HL-60 (cell line): ENCODE measurements around the gene LRBA.

Experiments
- GABPA ChIP-seq: IDR thresholded peaks from 2 replicates; pipeline ENCODE4 v1.6.1; 2012; ENCODE audit warnings: low read depth
- POLR2AphosphoS5 ChIP-seq: IDR thresholded peaks from 2 replicates; pipeline ENCODE4 v1.6.1; 2012; ENCODE audit warnings: low read depth
- TF ChIP-seq, protein P1 (sequence below): IDR thresholded peaks from one replicate; pipeline ENCODE4 v1.5.1; 2011; ENCODE audit warnings: low read length, control low read depth, inconsistent platforms; ENCODE audit not compliant: insufficient read depth
- TF ChIP-seq, protein P2 (sequence below): IDR thresholded peaks from 2 replicates; pipeline ENCODE4 v1.6.1; 2012; ENCODE audit warnings: low read depth; ENCODE audit not compliant: insufficient replicate concordance

DNA sequence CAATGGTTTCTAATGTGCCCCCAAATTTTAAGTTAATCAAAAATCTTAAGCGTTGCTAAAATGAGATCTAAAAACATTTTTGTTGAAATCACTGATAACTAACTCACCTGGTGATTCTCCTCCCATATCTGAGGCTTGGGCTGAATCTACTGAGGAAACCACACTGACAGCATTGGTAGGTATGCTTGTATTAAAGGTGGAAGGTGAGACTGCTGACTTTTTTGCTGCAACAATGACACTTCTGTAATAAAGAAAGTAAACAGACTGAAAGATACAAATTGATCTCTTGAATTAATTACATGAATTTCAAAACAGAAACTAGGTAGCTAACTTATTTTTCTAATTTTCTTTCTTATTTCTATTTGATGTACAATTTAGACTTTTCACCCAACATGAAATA lies 198.1 kb downstream of the LRBA start:
- TF ChIP-seq, protein P1, sequence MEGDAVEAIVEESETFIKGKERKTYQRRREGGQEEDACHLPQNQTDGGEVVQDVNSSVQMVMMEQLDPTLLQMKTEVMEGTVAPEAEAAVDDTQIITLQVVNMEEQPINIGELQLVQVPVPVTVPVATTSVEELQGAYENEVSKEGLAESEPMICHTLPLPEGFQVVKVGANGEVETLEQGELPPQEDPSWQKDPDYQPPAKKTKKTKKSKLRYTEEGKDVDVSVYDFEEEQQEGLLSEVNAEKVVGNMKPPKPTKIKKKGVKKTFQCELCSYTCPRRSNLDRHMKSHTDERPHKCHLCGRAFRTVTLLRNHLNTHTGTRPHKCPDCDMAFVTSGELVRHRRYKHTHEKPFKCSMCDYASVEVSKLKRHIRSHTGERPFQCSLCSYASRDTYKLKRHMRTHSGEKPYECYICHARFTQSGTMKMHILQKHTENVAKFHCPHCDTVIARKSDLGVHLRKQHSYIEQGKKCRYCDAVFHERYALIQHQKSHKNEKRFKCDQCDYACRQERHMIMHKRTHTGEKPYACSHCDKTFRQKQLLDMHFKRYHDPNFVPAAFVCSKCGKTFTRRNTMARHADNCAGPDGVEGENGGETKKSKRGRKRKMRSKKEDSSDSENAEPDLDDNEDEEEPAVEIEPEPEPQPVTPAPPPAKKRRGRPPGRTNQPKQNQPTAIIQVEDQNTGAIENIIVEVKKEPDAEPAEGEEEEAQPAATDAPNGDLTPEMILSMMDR, result no peak
- TF ChIP-seq, protein P2, sequence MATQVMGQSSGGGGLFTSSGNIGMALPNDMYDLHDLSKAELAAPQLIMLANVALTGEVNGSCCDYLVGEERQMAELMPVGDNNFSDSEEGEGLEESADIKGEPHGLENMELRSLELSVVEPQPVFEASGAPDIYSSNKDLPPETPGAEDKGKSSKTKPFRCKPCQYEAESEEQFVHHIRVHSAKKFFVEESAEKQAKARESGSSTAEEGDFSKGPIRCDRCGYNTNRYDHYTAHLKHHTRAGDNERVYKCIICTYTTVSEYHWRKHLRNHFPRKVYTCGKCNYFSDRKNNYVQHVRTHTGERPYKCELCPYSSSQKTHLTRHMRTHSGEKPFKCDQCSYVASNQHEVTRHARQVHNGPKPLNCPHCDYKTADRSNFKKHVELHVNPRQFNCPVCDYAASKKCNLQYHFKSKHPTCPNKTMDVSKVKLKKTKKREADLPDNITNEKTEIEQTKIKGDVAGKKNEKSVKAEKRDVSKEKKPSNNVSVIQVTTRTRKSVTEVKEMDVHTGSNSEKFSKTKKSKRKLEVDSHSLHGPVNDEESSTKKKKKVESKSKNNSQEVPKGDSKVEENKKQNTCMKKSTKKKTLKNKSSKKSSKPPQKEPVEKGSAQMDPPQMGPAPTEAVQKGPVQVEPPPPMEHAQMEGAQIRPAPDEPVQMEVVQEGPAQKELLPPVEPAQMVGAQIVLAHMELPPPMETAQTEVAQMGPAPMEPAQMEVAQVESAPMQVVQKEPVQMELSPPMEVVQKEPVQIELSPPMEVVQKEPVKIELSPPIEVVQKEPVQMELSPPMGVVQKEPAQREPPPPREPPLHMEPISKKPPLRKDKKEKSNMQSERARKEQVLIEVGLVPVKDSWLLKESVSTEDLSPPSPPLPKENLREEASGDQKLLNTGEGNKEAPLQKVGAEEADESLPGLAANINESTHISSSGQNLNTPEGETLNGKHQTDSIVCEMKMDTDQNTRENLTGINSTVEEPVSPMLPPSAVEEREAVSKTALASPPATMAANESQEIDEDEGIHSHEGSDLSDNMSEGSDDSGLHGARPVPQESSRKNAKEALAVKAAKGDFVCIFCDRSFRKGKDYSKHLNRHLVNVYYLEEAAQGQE, result no peak
- TF ChIP-seq POLR2AphosphoS5 (no peak), GABPA (no peak)
